H1 (cell line): ENCODE results near the gene UBE3A. TPM values are rescaled to one million over a fixed set of nuclear protein-coding genes. Genes with fewer than 3 reads are reported as not detected.

ENCODE experiments used
- CTCF ChIA-PET: fragments of 300-600 bp; sonication (Branson Sonifier 250); formaldehyde crosslinking; loops from one replicate; lab custom pipeline; 2021; ENCODE audit not compliant: partially characterized antibody; lab: Charles Lee
- POLR2A ChIA-PET: fragments of 300-600 bp; sonication (Branson Sonifier 250); formaldehyde crosslinking; loops from one replicate; lab custom pipeline; 2021; ENCODE audit warnings: inconsistent platforms; ENCODE audit not compliant: partially characterized antibody; lab: Charles Lee
- DNase-seq, 2 experiments: peaks; one replicate each; pipeline versions ENCODE4 v3.0.0 to v3.0.0-alpha.2; 2010 to 2022; ENCODE audit warnings: low spot score in 2 of 2, low read depth in 1 of 2, mixed read lengths in 1 of 2
- FAIRE-seq: peaks from 2 replicates; lab custom pipeline; 2011; peaks lifted over from hg19 to GRCh38; lab: Jason Lieb, UNC
- H2AFZ ChIP-seq: 2 replicates; pipeline ENCODE4 v1.8.1; 2012; ENCODE audit warnings: low read length, inconsistent platforms
- H2AK5ac ChIP-seq: 2 replicates; pipeline ENCODE4 v1.6.1; 2013; ENCODE audit warnings: low read depth, low read length
- H2BK120ac ChIP-seq: replicated peaks from 2 replicates; pipeline ENCODE3; 2013; ENCODE audit warnings: low read depth, low read length, inconsistent platforms
- H2BK12ac ChIP-seq: 2 replicates; pipeline ENCODE4 v1.6.1; 2013; ENCODE audit warnings: low read depth, low read length
- H2BK15ac ChIP-seq: 2 replicates; pipeline ENCODE4 v1.6.1; 2013; ENCODE audit warnings: low read length
- H2BK20ac ChIP-seq: 2 replicates; pipeline ENCODE4 v1.6.1; 2013; ENCODE audit warnings: low read length
- H2BK5ac ChIP-seq: 2 replicates; pipeline ENCODE4 v1.6.1; 2013; ENCODE audit warnings: low read depth, low read length
- H3K14ac ChIP-seq: 2 replicates; pipeline ENCODE4 v1.6.1; 2013; ENCODE audit warnings: inconsistent platforms; ENCODE audit not compliant: insufficient read length
- H3K18ac ChIP-seq: 2 replicates; pipeline ENCODE4 v1.6.1; 2013; ENCODE audit warnings: low read length; ENCODE audit errors: extremely low read depth
- H3K23ac ChIP-seq: 2 replicates; pipeline ENCODE4 v1.6.1; 2013; ENCODE audit warnings: inconsistent platforms; ENCODE audit not compliant: insufficient read length
- H3K23me2 ChIP-seq: 2 replicates; pipeline ENCODE4 v1.6.1; 2013; ENCODE audit warnings: low read depth, low read length
- H3K27ac ChIP-seq: 2 replicates; pipeline ENCODE4 v1.6.1; 2011; ENCODE audit warnings: low read depth, low read length, inconsistent platforms
- H3K27me3 ChIP-seq, 4 experiments: replicated peaks in 1 of 4; 1 replicate in 1 of 4; 2 replicates in 3 of 4; pipeline versions ENCODE4 v1.6.1 to v1.8.1; 2011 to 2013; ENCODE audit warnings: low read length in 3 of 4, mild to moderate bottlenecking in 3 of 4, inconsistent platforms in 2 of 4, mixed read lengths in 2 of 4, moderate library complexity in 1 of 4; ENCODE audit not compliant: control insufficient read depth in 3 of 4, insufficient read depth in 3 of 4; ENCODE audit errors: extremely low read depth in 1 of 4
- H3K36me3 ChIP-seq, 4 experiments: 2 replicates each; pipeline versions ENCODE4 v1.6.1 to v1.8.1; 2011 to 2013; ENCODE audit warnings: mild to moderate bottlenecking in 4 of 4, low read length in 3 of 4, moderate library complexity in 2 of 4, control low read depth in 1 of 4, inconsistent platforms in 1 of 4; ENCODE audit not compliant: insufficient read depth in 4 of 4, control insufficient read depth in 2 of 4
- H3K4ac ChIP-seq: replicated peaks from 2 replicates; pipeline ENCODE3; 2013; ENCODE audit warnings: low read length, low read depth, mixed read lengths, inconsistent platforms; ENCODE audit not compliant: insufficient read length
- H3K4me1 ChIP-seq, 4 experiments: replicated peaks in 1 of 4; 1 replicate in 1 of 4; 2 replicates in 3 of 4; pipeline versions ENCODE4 v1.6.1 to v1.8.1; 2011 to 2013; ENCODE audit warnings: low read length in 3 of 4, inconsistent platforms in 2 of 4, mixed read lengths in 1 of 4; ENCODE audit not compliant: insufficient read depth in 4 of 4, control insufficient read depth in 3 of 4
- H3K4me2 ChIP-seq, 2 experiments: 2 replicates each; pipeline versions ENCODE4 v1.6.1 to v1.8.1; 2011 to 2013; ENCODE audit warnings: low read depth in 2 of 2, low read length in 2 of 2, control low read depth in 1 of 2, inconsistent platforms in 1 of 2, mild to moderate bottlenecking in 1 of 2; ENCODE audit not compliant: insufficient read depth in 1 of 2
- H3K4me3 ChIP-seq, 4 experiments: fragments of 200-600, 300-600 bp in 1 of 4; sonication (generic), shearing (Covaris generic), sonication (Bioruptor Twin) in 1 of 4; 2 replicates each; pipeline versions ENCODE4 v1.5.1 to v1.8.1; 2011 to 2016; ENCODE audit warnings: low read length in 4 of 4, low read depth in 3 of 4, control low read depth in 2 of 4, inconsistent platforms in 2 of 4, mild to moderate bottlenecking in 2 of 4, mixed read lengths in 1 of 4, moderate library complexity in 1 of 4; ENCODE audit not compliant: insufficient read depth in 2 of 4; ENCODE audit errors: extremely low read depth in 1 of 4
- H3K56ac ChIP-seq: replicated peaks from 2 replicates; pipeline ENCODE3; 2013; ENCODE audit warnings: low read depth, mild to moderate bottlenecking, mixed read lengths, low read length, inconsistent platforms; ENCODE audit not compliant: insufficient read length
- H3K79me1 ChIP-seq: 2 replicates; pipeline ENCODE4 v1.6.1; 2013; ENCODE audit warnings: low read depth, low read length, control low read depth
- H3K79me2 ChIP-seq, 2 experiments: 2 replicates each; pipeline versions ENCODE4 v1.6.1 to v1.8.1; 2012 to 2013; ENCODE audit warnings: low read length in 2 of 2, mild to moderate bottlenecking in 2 of 2, inconsistent platforms in 1 of 2; ENCODE audit not compliant: insufficient read depth in 2 of 2, control insufficient read depth in 1 of 2
- H3K9ac ChIP-seq, 4 experiments: replicated peaks in 1 of 4; 1 replicate in 1 of 4; 2 replicates in 3 of 4; pipeline versions ENCODE4 v1.6.1 to v1.8.1; 2011 to 2013; ENCODE audit warnings: low read depth in 3 of 4, low read length in 3 of 4, control low read depth in 2 of 4, mild to moderate bottlenecking in 2 of 4, moderate library complexity in 2 of 4, inconsistent platforms in 1 of 4; ENCODE audit errors: extremely low read depth in 1 of 4
- H3K9me3 ChIP-seq, 2 experiments: 2 replicates each; pipeline versions ENCODE4 v1.6.1 to v1.8.1; 2012 to 2013; ENCODE audit warnings: mild to moderate bottlenecking in 2 of 2, moderate library complexity in 2 of 2, control low read depth in 1 of 2, inconsistent platforms in 1 of 2, low read depth in 1 of 2, low read length in 1 of 2, mixed read lengths in 1 of 2; ENCODE audit not compliant: insufficient read depth in 2 of 2
- H4K20me1 ChIP-seq, 2 experiments: replicated peaks in 1 of 2; 2 replicates each; pipeline versions ENCODE3 to v1.8.1; 2011 to 2013; ENCODE audit warnings: inconsistent platforms in 2 of 2, low read length in 2 of 2, mild to moderate bottlenecking in 1 of 2; ENCODE audit not compliant: insufficient read depth in 2 of 2, control insufficient read depth in 1 of 2
- H4K5ac ChIP-seq: 2 replicates; pipeline ENCODE4 v1.6.1; 2013; ENCODE audit warnings: low read length, low read depth, mixed read lengths, inconsistent platforms; ENCODE audit not compliant: insufficient read length
- H4K8ac ChIP-seq: 2 replicates; pipeline ENCODE4 v1.8.0; 2013; ENCODE audit warnings: mild to moderate bottlenecking, moderate library complexity, low read length, inconsistent platforms; ENCODE audit not compliant: insufficient read depth; ENCODE audit errors: extremely low read depth
- H4K91ac ChIP-seq: replicated peaks from 2 replicates; pipeline ENCODE3; 2013; ENCODE audit warnings: low read length, mixed read lengths, inconsistent platforms; ENCODE audit not compliant: insufficient read length
- KDM5A ChIP-seq: fragments of 200-600 bp; IDR thresholded peaks from 2 replicates; pipeline ENCODE4 v1.7.1; 2012; ENCODE audit warnings: mild to moderate bottlenecking, low read length, inconsistent platforms, mixed read lengths
- SIRT6 ChIP-seq: IDR thresholded peaks from one replicate; pipeline ENCODE4 v1.7.1; 2012; ENCODE audit warnings: low read length, inconsistent platforms
- WGBS, 2 experiments: shearing (Covaris generic) in 1 of 2; methylation state at CpG; one replicate each; pipeline versions ENCODE4 v1.1.6 to v1.1.7; 2013 to 2015; ENCODE audit warnings: low lambda C conversion rate in 2 of 2, mixed read lengths in 2 of 2, inconsistent platforms in 1 of 2, low coverage in 1 of 2, missing lambda C conversion rate in 1 of 2; ENCODE audit not compliant: insufficient replicate concordance in 2 of 2, insufficient coverage in 1 of 2, insufficient read length in 1 of 2; ENCODE audit errors: extremely low coverage in 1 of 2, missing lambda C conversion rate in 1 of 2; 5-methylcytosine and 5-hydroxymethylcytosine counted together
- polyA plus RNA-seq, 7 experiments: library from polyadenylated mRNA; depleted of rRNA in 3 of 7; stranded (reverse) in 5 of 7; unstranded in 2 of 7; fragments of >200 nt in 5 of 7; fragments of 200-250 nt in 2 of 7; gene quantifications; 1 replicate in 5 of 7; 2 replicates in 1 of 7; 4 replicates in 1 of 7; pipeline versions ENCODE4 v1.2.1 to v1.2.3, GENCODE V29; 2011 to 2013; ENCODE audit warnings: missing spikeins in 2 of 7, mixed read lengths in 2 of 7
- total RNA-seq: library from RNA; stranded (reverse); fragmentation: NEBNext Ultra II Directional; extraction: Animal tissue kit (Norgen Biotek cat#: 25700); gene quantifications from 2 replicates; pipeline ENCODE4 v1.2.1, GENCODE V29; 2021

UBE3A gene
- total and polyA plus RNA-seq, 2 of the 8 experiments (the other 6 are each of a cell fraction or from before 2014, with no cell fraction given) = 13.8 to 110 TPM

- TF ChIP-seq SIRT6 (no peak), KDM5A (no peak)
- ChIA-PET POLR2A (interaction anchor here (1.6 kb wide), 1 partner anchor 48 kb away, joined by 3 read pairs; no protein-coding TSS in a partner anchor), CTCF (interaction anchor here (1.2 to 2.8 kb wide), 2 partner anchors 14 to 141 kb away, joined by 3 to 13 read pairs; no protein-coding TSS in a partner anchor)
- H2BK120ac ChIP-seq = no peak overlapping the region
- no peak overlapping the region for H3K27ac ChIP-seq
- no peaks in the 10 kb centered on the region for H4K20me1 ChIP-seq
- H3K9me3 ChIP-seq = no peaks in the 10 kb centered on the region; a peak in 1 of 4 replicates
- no peaks in the 10 kb centered on the region for H3K79me2 ChIP-seq
- no peak overlapping the region for H3K4me3 ChIP-seq
- H3K9ac ChIP-seq = no peak overlapping the region
- H2BK12ac ChIP-seq = no peak overlapping the region
- H3K27me3 ChIP-seq = no peaks in the 10 kb centered on the region
- H3K36me3 ChIP-seq = no peaks in the 10 kb centered on the region
- H3K4me2 ChIP-seq = no peak overlapping the region
- H2AFZ ChIP-seq = no peak overlapping the region
- no peak for FAIRE-seq
- H3K56ac ChIP-seq = no peak overlapping the region
- DNase-seq = no peak
- H2BK15ac ChIP-seq = no peak overlapping the region
- no peak overlapping the region for H2AK5ac ChIP-seq
- no peak overlapping the region for H4K91ac ChIP-seq
- no peak overlapping the region for H3K14ac ChIP-seq
- no peak overlapping the region for H3K18ac ChIP-seq
- H3K23ac ChIP-seq = no peak overlapping the region
- no peak overlapping the region for H2BK20ac ChIP-seq
- WGBS, 2 experiments = 84% methylated on average over 5 of the region's 5 CpGs; no CpG with 5 or more reads in 1 of the 2 experiments
- no peak overlapping the region for H4K8ac ChIP-seq
- H2BK5ac ChIP-seq = no peak overlapping the region
- no peaks in the 10 kb centered on the region for H3K23me2 ChIP-seq
- H3K4ac ChIP-seq = no peak overlapping the region
- no peaks in the 10 kb centered on the region; a peak in 2 of 7 replicates for H3K4me1 ChIP-seq
- no peaks in the 10 kb centered on the region for H3K79me1 ChIP-seq
- no peak overlapping the region for H4K5ac ChIP-seq
Measured at GRCh38 chr15:25487226-25487884, 48.5 kb upstream of the UBE3A start.
